AG08396 (cell line): ENCODE measurements around the gene KRT36.

Experiments
- DNase-seq: peaks from one replicate; pipeline ENCODE4 v3.0.0; 2012; ENCODE audit warnings: low spot score, mixed read lengths

Gene KRT36

DNA sequence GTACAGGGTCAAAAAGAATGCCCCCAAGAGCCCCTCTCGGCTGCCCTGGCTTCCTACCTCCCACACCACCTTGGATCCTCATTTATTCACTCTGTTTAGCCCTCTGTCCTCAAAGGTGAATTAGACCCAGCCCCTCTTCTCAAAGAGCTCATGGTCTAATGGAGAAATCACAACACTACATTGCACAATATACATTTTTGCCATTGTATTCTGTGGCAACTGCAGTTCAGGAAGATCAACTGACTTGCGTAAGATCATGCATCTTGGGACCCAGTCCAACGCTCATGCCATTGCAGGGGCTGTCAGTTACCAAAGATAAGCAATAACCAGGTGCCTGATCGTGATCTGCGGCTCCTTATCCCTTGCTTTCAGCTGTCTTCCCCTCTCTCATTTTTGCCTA is 50.3 kb downstream of the KRT36 start:
- no peak for DNase-seq

DNA sequence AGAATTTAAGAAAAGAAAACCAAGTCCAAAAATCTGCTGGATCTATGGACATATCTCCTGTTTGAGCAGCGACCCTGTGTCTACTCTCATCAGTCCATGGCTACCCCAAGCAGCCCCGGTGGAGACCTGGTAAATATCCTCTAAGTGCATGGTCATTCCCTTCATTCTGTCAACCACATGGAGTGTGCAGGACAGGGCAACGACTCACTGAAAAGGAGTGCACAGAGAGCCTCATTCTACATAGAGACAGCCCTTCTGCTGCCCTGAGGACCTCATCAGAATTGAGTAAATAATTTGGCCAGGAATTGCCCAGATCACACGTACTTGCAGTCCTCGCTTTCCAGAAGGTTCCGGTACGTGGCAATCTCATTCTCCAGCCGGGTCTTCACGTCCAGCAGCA is 51.9 kb downstream of the KRT36 start:
- no peak for DNase-seq

DNA sequence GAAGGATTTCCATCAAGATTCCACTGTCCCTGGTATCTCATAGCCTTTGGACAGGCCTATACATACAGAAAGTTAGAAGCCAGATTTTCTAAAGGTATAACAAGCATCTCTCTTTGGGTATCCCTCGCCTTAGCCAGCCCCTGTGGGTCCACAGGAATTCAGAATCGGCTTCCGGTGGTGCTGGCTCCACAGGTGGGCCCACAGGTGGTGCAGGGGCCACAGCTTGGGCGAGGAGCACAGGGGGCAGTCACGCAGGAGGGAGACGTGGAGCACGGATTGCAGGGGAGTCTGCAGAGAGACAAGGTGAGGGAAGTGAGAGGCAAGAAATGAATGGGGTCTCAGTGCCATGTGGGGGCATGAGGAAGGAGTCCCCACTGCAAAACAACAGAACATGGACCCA is 52.5 kb downstream of the KRT36 start:
- no peak for DNase-seq
